22Rv1 (cell line): Measurements from ENCODE around the gene CPZ.

Experiments used
- CTCF ChIP-seq: fragments of 450-650 bp; IDR thresholded peaks from 2 replicates; pipeline ENCODE4 v1.5.1; 2017; ENCODE audit warnings: mild to moderate bottlenecking
- ZFX ChIP-seq: fragments of 450-650 bp; IDR thresholded peaks from 2 replicates; pipeline ENCODE4 v1.6.1; 2017; ENCODE audit warnings: antibody characterized with exemption, borderline replicate concordance

- TF ChIP-seq CTCF, result no peak
- no peak for TF ChIP-seq ZFX
These were observed 43.7 kb upstream of the CPZ start for GRCh38 chr4:8548731-8549351.
